Stimulated activated CD8-positive, alpha-beta memory T cell treated with anti-CD3 and anti-CD28 coated beads, Interleukin-15, amount 100 ng/mL, for 4 hours (primary cell): ENCODE results near the gene CGNL1.

Source experiments
- DNase-seq, 2 donors: peaks; one replicate each; pipeline ENCODE4 v3.0.0-alpha.2; 2020; ENCODE audit warnings: low read depth in 2 of 2

CGNL1 gene

DNA sequence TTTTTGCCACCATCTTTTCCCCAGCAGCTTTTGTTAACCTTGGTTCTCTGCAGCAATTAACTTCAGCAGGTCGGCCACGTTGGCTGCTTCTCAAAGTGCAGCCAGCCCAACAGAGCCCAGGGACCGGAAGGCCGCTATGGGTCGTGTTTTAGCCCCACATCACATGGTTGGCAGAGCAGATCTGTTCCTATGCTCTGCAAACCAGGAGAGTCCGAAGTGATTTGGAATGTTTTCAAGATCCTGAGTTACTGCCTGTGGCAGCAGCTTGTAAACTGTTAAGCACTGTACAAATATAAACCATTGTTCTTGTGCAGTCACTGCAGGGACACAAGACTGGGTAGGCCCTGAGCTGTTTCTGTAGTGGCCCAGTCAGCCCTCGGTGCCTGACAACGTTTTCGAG lies 145.8 kb downstream of the CGNL1 start:
- no peak for DNase-seq

DNA sequence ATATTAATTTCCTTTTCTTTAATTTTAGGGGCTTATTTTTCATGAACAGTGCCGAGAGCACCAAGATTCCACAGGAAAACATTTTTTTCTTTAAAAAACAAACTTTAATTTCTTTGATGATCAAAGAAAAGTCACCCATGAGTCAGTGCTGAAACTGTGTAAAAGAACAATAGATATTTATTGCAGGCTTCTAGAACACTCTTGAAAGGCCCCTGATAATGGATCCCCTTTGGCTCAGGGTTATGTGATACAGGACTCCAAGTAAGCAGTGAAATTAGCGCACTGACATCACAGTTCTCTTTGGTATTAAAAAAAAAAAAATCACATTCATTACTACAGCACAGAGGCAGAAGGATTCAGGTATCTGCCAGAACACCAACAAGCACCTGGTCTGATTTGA lies 149.3 kb downstream of the CGNL1 start:
- DNase-seq = no peak

DNA sequence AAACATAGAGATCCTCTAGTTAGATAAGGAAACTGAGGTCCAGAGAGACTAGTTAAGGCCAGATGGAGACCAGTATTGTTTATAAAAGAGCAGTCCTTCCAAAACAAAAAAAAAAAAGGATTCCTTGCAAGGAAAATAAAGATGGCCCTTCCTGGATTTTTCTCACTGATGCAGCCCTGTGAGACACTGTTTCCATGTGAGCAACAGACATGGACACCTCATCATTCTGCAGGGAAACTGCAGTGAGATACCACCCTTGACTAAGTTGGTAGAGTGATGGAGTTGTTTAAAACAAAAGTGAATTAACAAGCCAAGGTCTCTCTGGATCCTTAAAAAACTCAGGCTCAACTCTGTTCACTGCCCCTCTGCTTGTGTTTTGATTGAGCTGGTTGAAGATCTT lies 149.8 kb downstream of the CGNL1 start:
- DNase-seq = no peak

DNA sequence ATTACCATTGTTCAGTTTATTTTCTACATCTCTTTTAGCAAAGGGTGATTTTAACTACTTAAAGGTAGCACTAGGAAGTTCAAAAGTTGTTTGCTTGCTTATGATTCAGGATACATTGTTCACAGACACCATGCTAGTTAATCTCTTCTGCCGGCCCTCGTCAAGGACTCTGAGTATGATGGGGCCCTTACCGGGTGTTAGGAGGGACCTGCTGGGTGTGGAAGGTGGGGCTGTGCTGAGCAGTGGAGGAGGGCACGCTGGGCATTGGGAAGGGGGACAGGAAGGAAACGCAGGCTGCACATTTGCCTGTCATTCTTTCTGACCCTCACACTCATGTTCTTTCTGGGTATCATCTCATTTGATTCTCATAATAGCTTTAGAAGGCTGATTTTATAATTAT lies 150.3 kb downstream of the CGNL1 start:
- DNase-seq = no peak

DNA sequence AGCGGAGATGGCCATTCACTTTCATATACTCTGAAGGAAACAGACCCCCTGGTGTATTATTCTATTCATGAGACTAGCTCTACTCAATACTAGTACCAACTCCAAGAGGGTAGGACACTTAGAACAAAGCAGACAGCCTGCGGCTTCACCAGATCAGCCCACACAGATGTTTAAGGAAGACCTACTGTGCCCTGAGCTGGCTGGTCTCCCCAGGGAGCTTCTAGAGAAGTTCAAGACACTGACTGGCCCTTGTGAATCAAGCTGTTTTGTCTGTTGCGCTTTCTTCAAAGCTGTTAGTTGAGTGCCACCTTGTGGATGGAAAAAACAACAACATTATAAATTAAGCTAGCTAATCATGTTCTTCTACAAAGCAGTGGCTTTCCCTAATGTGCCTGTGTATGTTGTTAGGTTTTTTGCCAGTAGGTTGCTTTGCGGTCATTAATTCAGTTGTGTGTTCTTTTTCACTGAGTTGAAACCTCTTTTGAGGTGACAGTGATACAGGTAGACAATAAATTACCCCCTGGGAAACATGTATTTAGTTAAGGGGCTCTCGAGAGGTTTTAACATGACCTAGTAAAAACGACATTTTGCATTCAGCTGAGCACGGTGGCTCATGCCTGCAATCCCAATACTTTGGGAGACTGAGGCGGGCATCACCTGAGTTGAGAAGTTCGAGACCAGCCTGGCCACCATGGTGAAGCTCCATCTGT lies 151.2 kb downstream of the CGNL1 start:
- no peak for DNase-seq

DNA sequence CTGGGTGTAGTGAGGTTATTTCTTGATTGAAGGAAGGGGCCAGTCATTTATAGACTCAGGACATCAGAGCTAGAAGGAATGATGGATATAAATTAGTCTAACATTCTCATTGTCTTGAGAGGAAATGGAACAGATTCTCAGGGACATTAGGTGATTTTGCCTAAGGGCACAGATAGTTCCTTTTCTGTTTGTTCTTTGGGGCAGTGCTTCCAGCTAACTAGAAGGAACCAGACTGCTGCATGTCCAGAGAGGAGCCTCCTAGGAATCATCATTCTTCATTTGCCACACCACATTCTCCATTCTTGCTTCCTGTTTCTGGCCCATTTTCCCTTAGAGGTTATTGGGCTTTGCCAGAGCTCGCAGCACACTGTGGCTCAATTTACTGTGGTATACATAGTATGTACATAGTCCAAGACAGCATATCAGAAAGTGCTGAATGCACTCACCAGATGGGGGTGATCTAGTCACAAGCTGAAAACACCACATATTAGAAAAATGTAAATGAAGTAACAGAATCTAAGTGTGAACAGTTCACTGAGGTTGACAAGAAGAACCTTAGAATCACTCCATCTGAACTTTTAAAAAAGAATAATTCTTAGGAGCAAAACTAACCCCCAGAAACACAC lies 152.7 kb downstream of the CGNL1 start:
- DNase-seq = no peak

DNA sequence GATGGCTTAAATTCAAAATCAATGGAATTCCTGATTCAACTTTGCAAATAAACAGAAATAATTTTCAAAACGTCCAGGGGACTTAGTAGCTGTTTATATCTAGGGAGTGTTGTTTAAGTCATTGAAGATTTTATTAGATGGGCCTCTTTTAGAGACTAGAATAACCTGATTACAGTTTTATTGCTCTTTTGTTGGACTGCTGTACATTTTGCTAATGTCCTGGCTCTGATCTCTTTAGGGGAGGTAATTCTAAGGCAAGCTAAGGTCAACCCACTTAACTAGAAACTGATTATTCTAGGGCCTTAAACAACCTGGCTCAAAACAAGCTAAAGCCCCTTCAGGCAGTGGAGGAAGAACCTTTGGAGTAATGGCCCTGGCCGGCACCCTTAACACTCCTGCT lies 153.4 kb downstream of the CGNL1 start:
- no peak for DNase-seq

DNA sequence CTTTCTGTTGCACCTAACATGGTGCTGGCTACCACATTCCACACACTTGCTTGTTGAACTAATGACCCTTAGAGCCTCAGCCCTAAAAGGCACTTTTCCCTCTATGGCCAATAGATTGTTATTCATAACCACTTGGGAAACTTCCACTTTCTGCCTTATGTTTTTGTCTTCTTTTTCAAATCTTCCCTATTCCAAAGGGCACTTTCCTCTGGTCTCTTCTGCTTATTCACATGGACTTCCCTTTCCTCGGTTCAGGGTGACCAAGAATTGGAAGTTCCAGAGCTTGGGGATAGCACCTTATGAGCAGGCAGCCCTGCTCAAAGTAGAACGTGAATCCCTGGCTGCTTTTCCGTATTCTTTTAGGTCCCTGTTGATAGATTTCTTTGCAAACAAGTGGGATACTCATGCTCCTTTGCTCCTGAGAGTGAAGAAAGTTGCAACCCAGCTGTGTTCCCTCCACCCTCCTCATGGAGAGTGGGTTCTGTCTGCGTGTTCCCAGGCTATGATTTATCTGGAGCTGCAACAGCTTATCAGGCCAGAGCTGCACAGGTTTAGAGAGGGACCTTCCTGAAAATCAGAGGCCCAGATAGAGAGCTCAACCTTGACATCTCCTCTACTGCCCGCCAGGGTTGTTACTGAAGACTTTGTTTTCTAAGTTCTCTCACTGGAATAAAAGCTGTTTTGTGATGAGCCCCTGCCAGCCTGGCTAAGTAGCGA lies 156.6 kb downstream of the CGNL1 start:
- DNase-seq = no peak

DNA sequence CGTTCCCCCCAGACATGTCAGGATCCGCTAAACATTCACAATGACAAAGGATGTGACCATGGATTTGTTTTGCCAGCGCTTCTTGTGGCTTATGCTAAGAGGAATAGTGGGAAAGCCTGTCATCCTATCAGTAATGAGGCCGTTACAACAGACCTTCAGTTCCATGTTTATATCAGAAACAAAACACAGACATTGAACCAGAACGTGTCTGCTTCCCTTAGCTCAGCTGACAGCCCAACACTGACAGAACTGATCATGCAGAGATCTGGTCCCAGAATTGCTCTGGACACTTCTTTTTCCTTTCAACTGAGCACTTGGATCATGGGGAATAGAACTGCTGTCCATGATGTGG lies 157.1 kb downstream of the CGNL1 start:
- no peak for DNase-seq

DNA sequence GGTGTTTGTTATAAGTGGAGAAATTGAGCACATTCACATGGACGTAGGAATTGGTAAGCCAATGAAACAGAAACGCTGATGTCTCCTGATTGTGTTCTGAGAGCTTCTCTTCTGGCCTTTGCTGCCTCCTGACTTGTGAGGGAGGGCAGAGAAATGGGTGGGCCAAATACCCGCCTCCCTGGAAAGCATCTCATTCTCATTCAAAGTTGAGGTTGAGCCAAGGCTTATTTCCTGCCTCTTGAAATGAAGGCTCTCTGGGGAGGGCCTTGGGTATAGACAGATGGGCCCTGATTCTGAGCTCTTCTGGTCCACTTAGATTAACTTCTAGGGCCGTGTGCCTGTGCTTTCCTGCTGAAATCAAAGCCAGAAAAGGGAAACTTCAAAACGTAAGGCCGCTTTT lies 158.0 kb downstream of the CGNL1 start:
- no peak for DNase-seq

DNA sequence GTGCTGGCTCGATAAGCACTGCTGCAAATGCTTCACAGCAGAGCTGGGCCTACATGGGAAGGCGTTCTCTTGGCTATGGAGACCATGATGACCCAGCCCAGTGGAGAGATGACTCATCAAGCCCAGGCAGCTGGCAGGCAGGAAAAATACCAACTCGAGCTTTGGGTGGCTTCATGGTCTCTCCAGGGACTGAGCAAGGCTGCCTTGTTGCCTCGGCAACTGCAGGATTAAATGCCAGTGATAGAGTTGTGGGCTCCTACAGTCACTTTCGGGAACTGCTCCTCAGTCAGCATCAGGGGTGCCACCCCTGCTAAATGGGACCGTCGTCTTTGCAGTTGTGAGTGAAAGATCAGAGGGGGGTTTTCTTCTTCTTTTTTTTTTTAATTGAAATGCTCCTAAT lies 160.8 kb downstream of the CGNL1 start:
- DNase-seq = no peak

DNA sequence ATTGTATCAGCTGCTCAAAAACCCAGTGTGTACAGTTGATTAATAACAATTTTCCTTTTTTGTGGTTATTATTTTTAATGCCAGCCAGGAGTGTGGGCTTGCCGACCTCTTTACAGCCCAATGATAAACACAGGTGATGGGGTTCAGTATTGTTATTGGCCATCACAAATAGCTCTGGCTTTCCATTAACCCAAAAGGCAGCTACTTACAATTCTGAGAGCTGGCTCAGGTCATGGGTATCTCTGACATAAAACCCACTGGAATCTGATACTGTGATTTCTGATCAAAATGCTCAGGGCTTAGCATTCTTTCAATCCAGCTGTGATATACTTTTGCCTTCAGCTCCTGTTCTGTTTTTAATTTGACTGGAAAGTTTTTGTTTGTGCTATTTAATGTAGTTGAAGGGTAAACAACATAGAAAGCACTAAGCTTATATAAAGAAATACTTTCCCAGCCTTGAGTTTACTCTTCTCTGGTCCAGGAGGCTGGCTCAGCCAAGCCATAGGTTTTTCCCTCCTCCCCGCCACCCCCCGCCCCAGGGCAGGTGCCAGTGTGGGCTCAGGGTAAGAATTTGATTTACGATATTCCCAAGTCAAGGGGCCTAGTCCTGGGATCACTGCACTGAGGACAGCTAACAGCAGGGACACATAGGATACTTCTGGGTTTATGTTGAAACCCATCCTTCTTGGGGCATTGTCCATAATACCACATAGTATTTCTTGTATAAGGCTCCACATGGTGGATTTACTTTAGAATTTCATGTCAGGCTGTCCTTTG lies 161.4 kb downstream of the CGNL1 start:
- no peak for DNase-seq

DNA sequence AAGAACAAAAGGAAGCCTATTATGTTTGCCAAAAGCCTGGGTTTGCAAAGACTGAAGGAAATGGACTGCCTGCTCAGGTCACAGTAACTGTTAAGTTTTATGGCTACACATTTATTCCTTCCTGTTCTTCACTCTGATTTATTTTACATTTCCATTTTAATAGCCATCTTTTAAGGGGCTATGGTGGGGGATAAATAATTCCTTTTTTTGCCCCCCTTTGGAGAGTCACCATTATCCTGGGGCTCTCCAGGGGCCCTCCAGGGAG lies 161.9 kb downstream of the CGNL1 start:
- no peak for DNase-seq

DNA sequence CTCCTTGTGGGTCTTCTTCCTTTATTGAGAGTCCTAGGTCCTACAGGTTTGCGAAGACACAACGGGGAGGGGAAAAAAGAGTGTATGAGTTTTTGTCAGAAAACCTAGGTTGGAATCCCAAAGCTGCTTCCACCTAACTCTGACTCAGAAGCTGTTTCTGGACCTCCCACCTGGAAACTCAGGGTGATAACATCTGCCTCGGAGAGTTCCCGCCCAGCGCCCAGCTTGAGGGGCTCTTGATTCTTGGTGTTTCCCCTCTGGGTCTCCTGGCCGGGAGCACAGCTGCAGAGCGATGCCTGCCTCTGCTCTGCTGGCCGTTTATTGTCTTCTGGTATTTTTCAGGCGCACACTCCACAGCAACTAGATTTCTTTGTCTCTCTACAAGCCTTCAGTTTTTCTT lies 162.5 kb downstream of the CGNL1 start:
- no peak for DNase-seq

DNA sequence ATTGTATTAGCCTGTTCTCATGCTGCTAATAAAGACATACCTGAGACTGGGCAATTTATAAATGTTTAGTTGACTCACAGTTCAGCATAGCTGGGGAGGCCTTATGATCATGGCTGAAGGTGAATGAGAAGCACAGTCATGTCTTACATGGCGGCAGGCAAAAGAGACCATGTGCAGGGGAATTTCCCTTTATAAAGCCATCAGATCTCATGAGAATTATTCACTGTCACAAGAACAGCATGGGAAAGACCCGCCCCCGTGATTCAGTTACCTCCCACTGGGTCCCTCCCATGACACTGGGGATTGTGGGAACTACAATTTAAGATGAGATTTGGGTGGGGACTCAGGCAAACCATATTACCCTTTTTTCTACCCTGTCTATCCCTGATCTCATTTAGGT lies 163.9 kb downstream of the CGNL1 start:
- no peak for DNase-seq

DNA sequence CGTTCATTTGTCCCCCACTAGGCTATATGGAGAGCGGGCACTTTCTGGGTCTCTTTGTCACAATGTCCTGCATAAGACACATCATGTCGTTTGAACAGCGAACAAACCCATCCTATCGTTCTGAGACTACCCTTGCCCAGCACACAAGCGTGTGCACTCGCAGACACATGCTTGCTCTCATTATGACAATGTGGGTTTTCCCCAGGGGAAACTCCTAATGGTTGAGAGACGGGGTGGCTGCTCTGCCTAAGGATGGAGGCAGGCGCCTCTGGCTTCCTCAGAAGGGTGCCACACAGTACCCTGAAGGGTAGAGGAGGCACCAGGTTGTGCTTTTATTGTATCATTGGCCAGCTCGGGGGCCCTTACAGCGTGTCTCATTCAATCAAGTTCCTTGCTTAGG lies 164.4 kb downstream of the CGNL1 start:
- DNase-seq = no peak

DNA sequence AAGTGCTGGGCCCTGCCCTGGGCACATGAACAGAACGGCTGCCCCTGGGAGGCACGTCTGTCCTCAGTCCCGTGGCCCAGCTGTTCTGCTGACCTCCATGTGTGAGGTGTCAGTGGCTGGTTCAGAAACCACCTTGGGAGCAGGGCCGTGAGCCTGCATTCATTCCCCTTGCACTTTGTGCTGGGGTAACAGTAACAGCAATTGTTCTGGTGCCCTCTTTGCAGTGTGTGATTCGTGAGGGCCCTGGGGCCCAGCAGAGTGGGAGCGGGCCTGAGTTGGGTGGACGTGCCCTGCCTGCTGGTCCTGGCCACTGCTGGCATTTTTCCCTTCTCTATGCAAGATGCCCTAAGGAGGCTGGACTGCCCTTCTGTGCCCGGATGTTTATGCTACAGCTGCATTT lies 165.0 kb downstream of the CGNL1 start:
- no peak for DNase-seq

DNA sequence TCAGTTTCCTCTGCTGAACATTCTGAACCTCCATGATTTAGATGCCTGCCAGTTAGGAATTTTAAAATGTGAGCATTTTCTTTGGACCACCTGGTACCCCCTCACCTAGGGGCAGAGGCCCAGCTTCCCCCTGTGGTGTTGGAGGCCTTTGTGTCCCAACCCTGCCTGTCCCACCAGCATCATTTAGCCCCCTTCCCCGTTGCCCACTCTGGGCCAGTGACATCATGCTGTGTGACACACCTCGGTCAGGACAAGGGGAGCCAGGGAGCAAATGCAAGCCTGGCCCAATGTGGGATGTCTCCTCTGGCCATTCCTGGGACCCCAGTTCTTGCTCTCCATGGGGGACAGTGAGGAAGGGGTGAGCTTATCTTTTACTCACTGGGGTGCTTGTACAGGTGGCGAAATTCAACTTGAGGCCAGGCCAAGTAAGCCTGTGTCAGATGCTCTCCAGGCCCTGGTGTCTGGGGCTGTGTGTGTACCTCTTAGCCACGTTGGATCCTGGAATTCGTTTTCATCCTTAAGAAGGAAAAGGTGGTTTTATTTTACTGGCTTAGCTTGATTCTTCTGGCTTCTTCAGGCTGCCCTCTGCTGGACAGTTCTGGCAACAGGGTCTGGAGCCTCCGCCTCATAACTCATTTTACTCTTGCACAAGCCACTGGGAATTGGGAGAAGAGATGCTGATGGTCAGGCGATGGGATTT lies 165.7 kb downstream of the CGNL1 start:
- DNase-seq = no peak

DNA sequence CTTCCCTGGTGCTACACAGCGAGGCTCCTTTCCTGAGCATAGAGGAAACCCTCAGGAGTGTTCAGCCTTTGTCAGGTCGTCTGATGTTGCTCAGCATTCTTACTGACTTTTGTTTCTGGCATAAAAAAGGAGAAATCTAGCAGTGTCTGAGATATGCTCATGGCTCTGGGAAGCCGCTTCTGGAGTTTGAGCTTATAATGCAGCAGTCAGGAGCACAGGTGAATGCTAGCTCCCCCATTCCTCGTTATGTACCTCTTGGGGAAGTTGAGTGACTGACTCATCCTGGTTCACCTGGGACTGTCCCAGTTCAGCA lies 166.2 kb downstream of the CGNL1 start:
- no peak for DNase-seq

DNA sequence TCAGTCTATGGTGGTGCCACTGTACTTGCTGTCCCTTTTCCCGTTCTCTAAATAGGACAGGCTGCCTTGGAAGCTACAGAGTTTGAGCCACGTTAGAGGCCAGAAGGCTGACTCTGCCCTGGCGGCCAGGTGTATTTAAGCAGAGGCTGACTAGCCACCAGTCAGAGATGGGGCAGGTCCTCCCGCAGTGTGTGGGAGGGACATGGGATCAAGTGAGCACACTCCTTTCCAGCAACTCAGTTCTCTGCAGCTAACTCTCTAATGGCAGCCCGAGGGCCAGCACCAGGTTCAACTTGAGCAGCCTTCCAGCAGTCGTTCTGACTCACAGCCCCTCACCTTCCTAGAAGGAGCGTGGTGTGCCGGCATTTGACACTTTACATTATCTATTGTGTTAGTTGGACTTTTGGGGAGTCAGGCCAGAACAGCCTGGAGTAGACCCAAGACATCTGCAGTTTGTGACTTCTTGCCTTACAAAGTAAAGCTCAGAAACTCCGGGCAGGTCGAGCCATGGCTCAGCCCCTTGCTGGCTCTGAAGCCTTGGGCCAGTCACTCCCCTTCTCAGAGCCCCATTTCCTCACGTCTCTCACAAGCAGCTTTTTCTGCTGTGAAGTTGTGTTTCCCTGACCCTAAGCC lies 168.7 kb downstream of the CGNL1 start:
- DNase-seq = no peak

DNA sequence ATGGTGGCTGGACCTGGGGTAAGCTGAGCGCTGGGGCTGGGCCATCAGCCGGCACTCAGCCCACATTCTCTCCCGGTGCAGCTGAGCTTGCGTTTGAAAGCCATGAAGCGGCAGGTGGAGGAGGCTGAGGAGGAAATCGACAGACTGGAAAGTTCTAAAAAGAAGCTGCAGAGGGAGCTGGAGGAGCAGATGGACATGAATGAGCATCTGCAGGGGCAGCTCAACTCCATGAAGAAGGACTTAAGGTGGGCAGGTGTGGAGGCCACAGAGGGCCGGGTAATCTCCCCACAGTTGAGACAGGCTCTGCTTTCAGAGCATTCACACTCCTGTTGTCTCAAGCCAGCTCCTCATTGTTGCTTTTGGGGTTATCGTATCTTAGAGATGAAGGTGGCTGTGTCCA lies 169.7 kb downstream of the CGNL1 start:
- DNase-seq = no peak

DNA sequence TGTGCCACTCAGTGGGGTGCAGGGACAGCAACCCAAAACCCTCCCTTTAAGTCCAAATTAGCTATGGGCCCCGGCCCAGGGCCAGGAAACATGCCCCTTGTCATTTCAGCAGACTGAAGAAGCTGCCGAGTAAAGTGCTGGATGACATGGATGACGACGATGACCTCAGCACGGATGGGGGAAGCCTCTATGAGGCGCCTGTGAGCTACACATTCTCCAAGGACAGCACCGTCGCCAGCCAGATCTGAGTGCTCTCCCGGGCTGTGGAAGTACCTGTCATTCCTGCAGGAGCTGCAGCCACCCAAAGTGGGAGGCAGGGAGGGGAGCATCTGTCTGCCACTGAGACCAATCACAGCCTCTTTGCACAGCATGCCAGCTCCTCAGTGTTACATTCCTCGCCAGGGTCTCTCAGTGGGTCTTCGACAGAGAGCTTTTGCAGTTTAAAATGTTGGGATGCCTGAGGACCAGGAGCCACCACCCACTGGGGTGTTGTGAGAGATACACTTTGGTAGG lies 171.0 kb downstream of the CGNL1 start:
- no peak for DNase-seq
